ENCODE results near the gene AFF1.

GRCh38 chr4:86959588-86960500 is 25.0 kb downstream of the AFF1 start:
- no peak for TF ChIP-seq CTCF (IDR thresholded peaks at IDR 0.05; ENCODE audit: low read length)
- no peak for TF ChIP-seq EZH2phosphoT487 (IDR thresholded peaks at IDR 0.05; ENCODE audit: low read length)
- no peak for TF ChIP-seq EZH2 (optimal IDR thresholded peaks at IDR 0.05; ENCODE audit: low read depth, low read length)
